ENCODE measurements around the gene DNAJC15.

DNA sequence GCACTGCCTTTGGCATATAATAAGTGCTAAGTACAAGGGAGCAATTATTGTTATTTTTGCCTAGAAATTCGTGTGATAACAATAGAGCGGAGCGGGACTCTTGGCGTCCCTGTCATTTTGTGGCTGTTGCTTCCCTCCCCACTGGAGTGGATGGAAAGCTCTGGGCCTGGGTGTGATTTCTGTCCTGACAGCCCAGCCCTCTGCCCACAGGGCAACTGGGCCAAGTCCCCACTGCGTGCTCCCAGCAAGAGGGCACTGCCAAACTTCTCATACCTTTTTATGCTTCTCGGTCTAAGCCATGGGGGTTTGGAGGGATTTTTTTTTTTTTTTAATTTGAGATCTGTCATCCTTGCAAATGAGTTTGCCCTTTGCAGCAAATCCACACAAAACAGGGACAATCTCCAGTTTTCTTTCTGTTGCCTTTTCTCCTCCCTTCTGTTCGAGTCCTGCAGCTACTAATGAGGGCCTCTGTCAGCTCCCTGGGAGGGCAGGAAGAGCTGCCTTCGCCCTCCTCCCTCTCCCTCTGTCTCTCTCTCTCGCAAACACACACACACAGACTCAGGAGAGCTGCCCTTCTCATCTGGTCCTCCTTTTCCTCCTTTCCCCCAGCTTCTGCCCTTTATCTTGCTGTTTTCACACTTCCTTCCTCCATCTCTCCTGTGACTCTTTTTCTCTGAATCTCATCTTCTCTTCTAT is 103.9 kb downstream of the DNAJC15 start:
- TF ChIP-seq, protein P1, sequence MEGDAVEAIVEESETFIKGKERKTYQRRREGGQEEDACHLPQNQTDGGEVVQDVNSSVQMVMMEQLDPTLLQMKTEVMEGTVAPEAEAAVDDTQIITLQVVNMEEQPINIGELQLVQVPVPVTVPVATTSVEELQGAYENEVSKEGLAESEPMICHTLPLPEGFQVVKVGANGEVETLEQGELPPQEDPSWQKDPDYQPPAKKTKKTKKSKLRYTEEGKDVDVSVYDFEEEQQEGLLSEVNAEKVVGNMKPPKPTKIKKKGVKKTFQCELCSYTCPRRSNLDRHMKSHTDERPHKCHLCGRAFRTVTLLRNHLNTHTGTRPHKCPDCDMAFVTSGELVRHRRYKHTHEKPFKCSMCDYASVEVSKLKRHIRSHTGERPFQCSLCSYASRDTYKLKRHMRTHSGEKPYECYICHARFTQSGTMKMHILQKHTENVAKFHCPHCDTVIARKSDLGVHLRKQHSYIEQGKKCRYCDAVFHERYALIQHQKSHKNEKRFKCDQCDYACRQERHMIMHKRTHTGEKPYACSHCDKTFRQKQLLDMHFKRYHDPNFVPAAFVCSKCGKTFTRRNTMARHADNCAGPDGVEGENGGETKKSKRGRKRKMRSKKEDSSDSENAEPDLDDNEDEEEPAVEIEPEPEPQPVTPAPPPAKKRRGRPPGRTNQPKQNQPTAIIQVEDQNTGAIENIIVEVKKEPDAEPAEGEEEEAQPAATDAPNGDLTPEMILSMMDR (IDR thresholded peaks at IDR 0.05) = no peak
- TF ChIP-seq POLR2A (IDR thresholded peaks at IDR 0.05) = no peak
- TF ChIP-seq POLR2AphosphoS5 (IDR thresholded peaks at IDR 0.05) = no peak
